Fibroblast of villous mesenchyme (primary cell): Measurements from ENCODE around the gene C16orf46. TPM values are rescaled to one million over a fixed set of nuclear protein-coding genes. Genes with fewer than 3 reads are reported as not detected.
A peak's percentile ranks its signal among the peaks of the same experiment; 100 is the strongest.

Experiments
- DNase-seq: peaks from one replicate; pipeline ENCODE4 v3.0.0-alpha.2; 2010; ENCODE audit warnings: low read depth
- H3K4me3 ChIP-seq: 2 replicates; pipeline ENCODE4 v1.5.1; 2011; ENCODE audit warnings: low read depth, mild to moderate bottlenecking, low read length
- CTCF ChIP-seq: IDR thresholded peaks from 2 replicates; pipeline ENCODE4 v1.5.1; 2012; ENCODE audit warnings: low read depth, mild to moderate bottlenecking, low read length; ENCODE audit not compliant: insufficient read depth
- total RNA-seq: library from RNA; depleted of rRNA; stranded (reverse); fragments of >200 nt; gene quantifications from 2 replicates; pipeline ENCODE4 v1.2.3, GENCODE V29; 2012

The C16orf46 gene
- total RNA-seq, 1 donor = 0.86 TPM

- peak; percentile 33 for DNase-seq
- no peak for TF ChIP-seq CTCF
These were observed 36.2 kb downstream of the C16orf46 start for GRCh38 chr16:81040842-81041241.

GRCh38 chr16:81040131-81040530, 36.9 kb downstream of the C16orf46 start:
- no peak for TF ChIP-seq CTCF
- no peak overlapping the region for H3K4me3 ChIP-seq
- DNase-seq = no peak

More at GRCh38 chr16:81040842-81041241, 36.2 kb downstream of the C16orf46 start:
- H3K4me3 ChIP-seq = no peak overlapping the region

- TF ChIP-seq CTCF = no peak
- H3K4me3 ChIP-seq = peak overlapping the region; percentile 78
- DNase-seq = peak; percentile 40
These were observed 40.2 kb downstream of the C16orf46 start for GRCh38 chr16:81036751-81037350.

- peak overlapping the region; percentile 78 for H3K4me3 ChIP-seq
- peak; percentile 40 for DNase-seq
- no peak for TF ChIP-seq CTCF
These were observed 40.9 kb downstream of the C16orf46 start for GRCh38 chr16:81035975-81036750.

- TF ChIP-seq CTCF = peak; percentile 94
- peak; percentile 84 for DNase-seq
- H3K4me3 ChIP-seq = peak within 1 kb of the TSS; percentile 78
These were observed 41.6 kb downstream of the C16orf46 start, which contains the start of gene ATMIN for GRCh38 chr16:81035398-81035974. Gene ATMIN (plus strand): TSS chr16:81035842. CDS start chr16:81035871, 29 bp downstream.

- DNase-seq = no peak
- no peak overlapping the region for H3K4me3 ChIP-seq
- TF ChIP-seq CTCF = no peak
These were observed 47.0 kb downstream of the C16orf46 start for GRCh38 chr16:81029930-81030604.
